GM10266 (cell line): Measurements from ENCODE around the gene CCDC192.
A peak's percentile ranks its signal among the peaks of the same experiment; 100 is the strongest.
"Not testable (repeated sequence)": the region's sequence is repeated elsewhere in the genome, so short reads cannot be mapped to it uniquely, and the experiment has no call there.

Experiments used
- DNase-seq: peaks from one replicate; pipeline ENCODE4 v3.0.0; 2012; ENCODE audit errors: extremely low spot score
- CTCF ChIP-seq: IDR thresholded peaks from 2 replicates; pipeline ENCODE4 v1.5.1; 2012; ENCODE audit warnings: mild to moderate bottlenecking, low read depth; ENCODE audit not compliant: control insufficient read depth, insufficient read depth; ENCODE audit errors: missing control alignments

CCDC192 gene

GRCh38 chr5:127725673-127726072, 22.5 kb downstream of the CCDC192 start:
- DNase-seq = no peak
- no peak for TF ChIP-seq CTCF

- no peak for DNase-seq
- no peak for TF ChIP-seq CTCF
Observed at GRCh38 chr5:127732963-127733362, 29.8 kb downstream of the CCDC192 start.

GRCh38 chr5:127739348-127739747, 36.2 kb downstream of the CCDC192 start:
- DNase-seq = not testable (repeated sequence)

- DNase-seq = no peak
- no peak for TF ChIP-seq CTCF
Observed at GRCh38 chr5:127739807-127740384, 36.7 kb downstream of the CCDC192 start.

- TF ChIP-seq CTCF = no peak
- no peak for DNase-seq
Observed at GRCh38 chr5:127741412-127741811, 38.2 kb downstream of the CCDC192 start.

- no peak for TF ChIP-seq CTCF
Observed at GRCh38 chr5:127744241-127744640, 41.0 kb downstream of the CCDC192 start.

GRCh38 chr5:127746756-127747155, 43.6 kb downstream of the CCDC192 start:
- DNase-seq = peak; percentile 20
- TF ChIP-seq CTCF = no peak

More at GRCh38 chr5:127744241-127744640, 41.0 kb downstream of the CCDC192 start:
- no peak for DNase-seq

- not testable (repeated sequence) for DNase-seq
Observed at GRCh38 chr5:127752503-127753265, 49.5 kb downstream of the CCDC192 start.
